GM18498 (cell line): ENCODE results near the gene GAL3ST2.
"Not testable (repeated sequence)": the region's sequence is repeated elsewhere in the genome, so short reads cannot be mapped to it uniquely, and the experiment has no call there.

Experiments used
- ATAC-seq: cut with Tn5 transposase; IDR thresholded peaks from one replicate; pipeline ENCODE4 v1.9.1; 2021; ENCODE audit warnings: mild to moderate bottlenecking, moderate library complexity; ENCODE audit not compliant: unreplicated experiment

GAL3ST2 gene

GRCh38 chr2:241767464-241768250 is 9.0 kb upstream of the GAL3ST2 start:
- no peak for ATAC-seq

- no peak for ATAC-seq
These were observed 8.3 kb upstream of the GAL3ST2 start for GRCh38 chr2:241768251-241768711.

GRCh38 chr2:241768850-241769249 is 7.8 kb upstream of the GAL3ST2 start:
- ATAC-seq, result no peak

- ATAC-seq, result no peak
These were observed 6.8 kb upstream of the GAL3ST2 start for GRCh38 chr2:241769819-241770184.

- no peak for ATAC-seq
These were observed 6.3 kb upstream of the GAL3ST2 start for GRCh38 chr2:241770185-241770935.

- ATAC-seq, result no peak
These were observed 5.7 kb upstream of the GAL3ST2 start for GRCh38 chr2:241770936-241771285.

GRCh38 chr2:241771286-241772062 is 5.1 kb upstream of the GAL3ST2 start:
- no peak for ATAC-seq

GRCh38 chr2:241772063-241772499 is 4.5 kb upstream of the GAL3ST2 start:
- no peak for ATAC-seq

GRCh38 chr2:241773511-241774418 is 2.9 kb upstream of the GAL3ST2 start:
- no peak for ATAC-seq

- ATAC-seq, result no peak
These were observed 2.0 kb upstream of the GAL3ST2 start for GRCh38 chr2:241774419-241775222.

- no peak for ATAC-seq
These were observed 1.1 kb upstream of the GAL3ST2 start for GRCh38 chr2:241775223-241776177.

GRCh38 chr2:241777170-241777685 is 606 bp downstream of the GAL3ST2 start:
- ATAC-seq, result no peak

GRCh38 chr2:241777686-241778627 is 1.3 kb downstream of the GAL3ST2 start:
- no peak for ATAC-seq

GRCh38 chr2:241780939-241781569 is 4.4 kb downstream of the GAL3ST2 start:
- ATAC-seq, result no peak

- not testable (repeated sequence) for ATAC-seq
These were observed 5.4 kb downstream of the GAL3ST2 start for GRCh38 chr2:241782053-241782452.

GRCh38 chr2:241788135-241788534 is 11.5 kb downstream of the GAL3ST2 start:
- ATAC-seq, result no peak

- ATAC-seq, result no peak
These were observed 11.9 kb downstream of the GAL3ST2 start for GRCh38 chr2:241788572-241788971.
